OCI-LY3 (cell line): Measurements from ENCODE around the gene SLC34A1.

Source experiments
- H2AFZ ChIP-seq: fragments of 200-600, 300-600 bp; shearing (Covaris generic); 2 replicates; pipeline ENCODE4 v1.6.0; 2014; ENCODE audit warnings: antibody characterized with exemption, low read depth, low read length
- H3K27ac ChIP-seq: fragments of 200-600, 300-600 bp; sonication (generic); 2 replicates; pipeline ENCODE4 v1.5.1; 2014; ENCODE audit warnings: mild to moderate bottlenecking, low read length, moderate library complexity, mixed read lengths
- H3K27me3 ChIP-seq: fragments of 200-600, 300-600 bp; sonication (generic); 2 replicates; pipeline ENCODE4 v1.6.1; 2014; ENCODE audit warnings: low read depth, low read length, mixed read lengths
- H3K36me3 ChIP-seq: fragments of 200-600, 300-600 bp; sonication (generic); replicated peaks from 2 replicates; pipeline ENCODE3; 2014; ENCODE audit warnings: low read depth, low read length, mixed read lengths
- H3K4me1 ChIP-seq: fragments of 300-600, 200-600 bp; sonication (generic); 2 replicates; pipeline ENCODE4 v1.6.1; 2014; ENCODE audit warnings: low read length, mixed read lengths
- H3K4me2 ChIP-seq: fragments of 200-600, 300-600 bp; sonication (generic); 2 replicates; pipeline ENCODE4 v1.6.1; 2014; ENCODE audit warnings: low read length, mixed read lengths
- H3K4me3 ChIP-seq: fragments of 300-600, 200-600 bp; sonication (generic); 2 replicates; pipeline ENCODE4 v1.5.1; 2014; ENCODE audit warnings: antibody characterized with exemption, mild to moderate bottlenecking, low read length, moderate library complexity
- H3K79me2 ChIP-seq: fragments of 300-600, 200-600 bp; shearing (Covaris generic); 2 replicates; pipeline ENCODE4 v1.6.1; 2014; ENCODE audit warnings: mild to moderate bottlenecking, low read length, mixed read lengths
- H3K9ac ChIP-seq: fragments of 300-600, 200-600 bp; shearing (Covaris generic); 2 replicates; pipeline ENCODE4 v1.6.0; 2014; ENCODE audit warnings: mild to moderate bottlenecking, low read length, moderate library complexity
- H3K9me3 ChIP-seq: fragments of 200-600, 300-600 bp; shearing (Covaris generic); 2 replicates; pipeline ENCODE4 v1.6.1; 2014; ENCODE audit warnings: low read length, mixed read lengths; ENCODE audit not compliant: insufficient read depth
- H4K20me1 ChIP-seq: fragments of 200-600, 300-600 bp; sonication (generic); 2 replicates; pipeline ENCODE4 v1.6.1; 2016; ENCODE audit warnings: low read length, mixed read lengths; ENCODE audit not compliant: insufficient read depth
- EZH2phosphoT487 ChIP-seq: fragments of 200-600 bp; shearing (Covaris generic); IDR thresholded peaks from 2 replicates; pipeline ENCODE4 v1.6.1; 2018; ENCODE audit warnings: antibody characterized with exemption, mixed run types, low read depth
- TF ChIP-seq, protein P1 (sequence below): fragments of 200-600, 300-600 bp; sonication (generic); IDR thresholded peaks from 2 replicates; pipeline ENCODE4 v1.5.1; 2014; ENCODE audit warnings: antibody characterized with exemption, low read length, low read depth

Gene SLC34A1

DNA sequence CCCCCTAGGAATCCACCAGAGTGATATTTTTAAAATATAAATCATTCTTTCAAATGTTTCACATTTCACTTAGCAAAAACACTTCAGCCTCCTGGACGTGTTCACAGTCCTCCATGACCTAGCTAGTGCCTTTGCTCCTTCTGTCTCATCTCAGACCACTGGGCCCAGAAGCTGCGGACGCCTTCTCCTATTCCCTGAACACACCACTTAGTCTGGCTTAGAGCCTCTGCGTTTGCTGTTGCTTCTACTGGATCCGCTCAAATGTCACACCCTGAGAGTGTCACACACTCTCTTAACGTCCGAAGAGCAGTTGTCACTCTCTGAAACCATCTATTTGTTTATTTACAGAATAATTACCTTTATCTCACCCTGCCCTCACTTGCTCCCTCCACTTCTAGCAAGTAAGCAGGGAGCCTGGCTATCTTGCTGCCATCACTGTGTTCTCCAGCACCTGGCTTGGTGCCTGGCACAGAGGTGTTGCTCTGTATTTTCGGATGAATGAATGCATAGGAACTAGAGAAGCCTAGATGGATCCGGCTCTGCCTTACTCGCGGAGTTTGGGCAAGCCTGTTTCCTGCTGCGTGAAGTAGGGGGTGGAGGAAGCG is 41.1 kb downstream of the SLC34A1 start:
- peaks cover 38% of the 10 kb centered on the region for H3K79me2 ChIP-seq
- peaks cover 3% of the 10 kb centered on the region for H3K36me3 ChIP-seq
- peak overlapping the region; percentile 81 for H3K9ac ChIP-seq
- no peaks in the 10 kb centered on the region for H3K27me3 ChIP-seq
- peak overlapping the region; percentile 60 for H3K27ac ChIP-seq
- H2AFZ ChIP-seq: peak overlapping the region; percentile 71
- peaks cover 21% of the 10 kb centered on the region for H4K20me1 ChIP-seq
- H3K9me3 ChIP-seq: no peaks in the 10 kb centered on the region
- H3K4me3 ChIP-seq: peak overlapping the region; percentile 84
- H3K4me1 ChIP-seq: peaks cover 37% of the 10 kb centered on the region
- peak overlapping the region; percentile 99 for H3K4me2 ChIP-seq
- no peak for TF ChIP-seq EZH2phosphoT487
- TF ChIP-seq, protein P1, sequence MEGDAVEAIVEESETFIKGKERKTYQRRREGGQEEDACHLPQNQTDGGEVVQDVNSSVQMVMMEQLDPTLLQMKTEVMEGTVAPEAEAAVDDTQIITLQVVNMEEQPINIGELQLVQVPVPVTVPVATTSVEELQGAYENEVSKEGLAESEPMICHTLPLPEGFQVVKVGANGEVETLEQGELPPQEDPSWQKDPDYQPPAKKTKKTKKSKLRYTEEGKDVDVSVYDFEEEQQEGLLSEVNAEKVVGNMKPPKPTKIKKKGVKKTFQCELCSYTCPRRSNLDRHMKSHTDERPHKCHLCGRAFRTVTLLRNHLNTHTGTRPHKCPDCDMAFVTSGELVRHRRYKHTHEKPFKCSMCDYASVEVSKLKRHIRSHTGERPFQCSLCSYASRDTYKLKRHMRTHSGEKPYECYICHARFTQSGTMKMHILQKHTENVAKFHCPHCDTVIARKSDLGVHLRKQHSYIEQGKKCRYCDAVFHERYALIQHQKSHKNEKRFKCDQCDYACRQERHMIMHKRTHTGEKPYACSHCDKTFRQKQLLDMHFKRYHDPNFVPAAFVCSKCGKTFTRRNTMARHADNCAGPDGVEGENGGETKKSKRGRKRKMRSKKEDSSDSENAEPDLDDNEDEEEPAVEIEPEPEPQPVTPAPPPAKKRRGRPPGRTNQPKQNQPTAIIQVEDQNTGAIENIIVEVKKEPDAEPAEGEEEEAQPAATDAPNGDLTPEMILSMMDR: no peak

DNA sequence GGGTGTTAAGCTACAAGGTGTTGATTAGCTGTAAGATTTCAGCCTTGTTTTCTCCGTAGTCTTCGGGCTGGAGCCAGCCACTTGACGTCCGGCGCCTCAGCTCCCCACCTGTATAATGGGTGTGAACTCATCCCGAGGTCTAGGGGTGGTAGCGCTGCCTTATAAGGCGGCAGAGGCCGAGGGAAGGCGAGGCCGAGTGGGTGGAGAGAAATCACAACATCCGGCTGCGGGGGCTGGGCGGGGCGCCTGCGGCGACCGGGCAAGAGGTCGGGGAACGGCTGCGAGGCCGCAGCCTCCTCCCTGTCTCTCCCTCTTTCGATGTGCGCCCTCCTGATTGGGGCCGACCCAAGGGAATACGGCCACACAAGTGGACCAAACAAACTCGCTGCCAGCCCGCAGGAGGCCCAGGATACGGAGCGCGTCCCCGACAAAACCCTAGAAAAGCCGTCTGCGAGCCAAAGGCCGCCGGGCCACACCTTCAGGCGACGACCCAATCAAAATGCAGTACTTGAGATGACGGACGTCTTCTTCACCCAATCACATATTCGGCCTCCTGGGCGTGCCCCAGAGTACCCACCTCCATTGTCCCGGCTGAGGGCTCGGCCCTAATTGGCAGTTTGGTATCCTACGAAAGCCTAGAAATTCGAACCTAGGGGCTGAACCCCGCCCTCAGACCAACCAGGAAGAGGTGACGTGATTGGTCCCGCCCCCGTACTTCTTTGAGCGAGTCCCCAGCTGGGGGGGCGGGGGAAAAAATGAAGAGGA is 41.7 kb downstream of the SLC34A1 start:
- no peak for TF ChIP-seq EZH2phosphoT487
- TF ChIP-seq, protein P1: no peak
- Histone ChIP-seq H3K27ac (peak overlapping the region; percentile 60), H3K9me3 (no peaks in the 10 kb centered on the region), H3K36me3 (peaks cover 5% of the 10 kb centered on the region), H2AFZ (peak overlapping the region; percentile 71), H3K79me2 (peaks cover 40% of the 10 kb centered on the region), H3K4me1 (peaks cover 44% of the 10 kb centered on the region), H3K4me2 (peak overlapping the region; percentile 99), H4K20me1 (peaks cover 21% of the 10 kb centered on the region), H3K9ac (peak overlapping the region; percentile 81), H3K4me3 (peak overlapping the region; percentile 84), H3K27me3 (no peaks in the 10 kb centered on the region)

DNA sequence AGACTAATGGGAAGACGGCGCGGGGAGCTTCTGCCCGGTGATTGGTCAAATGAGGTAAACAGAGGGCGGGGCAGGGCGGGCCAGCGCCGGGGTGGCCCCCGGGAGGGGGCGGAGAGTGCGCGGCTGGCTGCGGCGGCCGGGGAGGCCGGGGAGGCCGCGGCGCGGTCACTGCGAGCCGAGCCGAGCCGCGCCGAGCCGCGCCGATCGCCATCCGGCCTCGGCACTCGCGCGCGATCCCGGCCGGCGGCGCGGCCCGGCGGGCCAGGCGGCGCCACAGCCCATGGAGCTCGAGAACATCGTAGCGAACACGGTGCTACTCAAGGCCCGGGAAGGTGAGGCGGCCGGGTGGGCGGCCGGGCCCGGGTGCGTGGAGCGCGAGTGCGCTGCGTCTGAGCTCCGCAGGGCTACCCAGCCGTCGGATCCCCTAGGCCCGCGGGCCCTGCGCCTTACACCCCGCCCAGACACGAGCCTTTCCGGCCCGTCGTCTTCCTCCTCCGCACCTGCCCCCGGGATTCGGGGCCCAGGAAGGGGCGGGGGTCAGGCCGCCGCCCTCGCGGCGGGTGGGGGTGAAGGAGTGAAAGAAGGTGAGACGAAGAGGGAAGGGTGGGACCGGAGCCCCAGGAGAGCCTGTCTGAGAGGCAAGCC is 42.5 kb downstream of the SLC34A1 start, which contains the start of gene GRK6:
Gene GRK6 (plus strand): TSS at position 111 of the 645 bp plus-strand sequence. CDS start 170 bp downstream, at position 281.
- Histone ChIP-seq H3K27me3 (no peaks in the 10 kb centered on the region), H3K4me2 (peak within 1 kb of the TSS; percentile 99), H3K79me2 (peaks cover 40% of the 10 kb centered on the region), H4K20me1 (peaks cover 21% of the 10 kb centered on the region), H3K36me3 (peaks cover 5% of the 10 kb centered on the region), H3K4me1 (peaks cover 51% of the 10 kb centered on the region), H2AFZ (peak within 1 kb of the TSS; percentile 71), H3K9me3 (no peaks in the 10 kb centered on the region), H3K27ac (peak within 1 kb of the TSS; percentile 60), H3K4me3 (peak within 1 kb of the TSS; percentile 85), H3K9ac (peak within 1 kb of the TSS; percentile 81)
- TF ChIP-seq, protein P1: no peak
- TF ChIP-seq EZH2phosphoT487: no peak
